Bronchus fibroblast of lung (primary cell): Measurements from ENCODE around the gene CEP350. TPM values are rescaled to one million over a fixed set of nuclear protein-coding genes. Genes with fewer than 3 reads are reported as not detected.

ENCODE experiments used
- total RNA-seq: library from RNA; depleted of rRNA; stranded (reverse); fragments of >200 nt; gene quantifications from 2 replicates; pipeline ENCODE4 v1.2.3, GENCODE V29; 2015

CEP350 gene, protein sequence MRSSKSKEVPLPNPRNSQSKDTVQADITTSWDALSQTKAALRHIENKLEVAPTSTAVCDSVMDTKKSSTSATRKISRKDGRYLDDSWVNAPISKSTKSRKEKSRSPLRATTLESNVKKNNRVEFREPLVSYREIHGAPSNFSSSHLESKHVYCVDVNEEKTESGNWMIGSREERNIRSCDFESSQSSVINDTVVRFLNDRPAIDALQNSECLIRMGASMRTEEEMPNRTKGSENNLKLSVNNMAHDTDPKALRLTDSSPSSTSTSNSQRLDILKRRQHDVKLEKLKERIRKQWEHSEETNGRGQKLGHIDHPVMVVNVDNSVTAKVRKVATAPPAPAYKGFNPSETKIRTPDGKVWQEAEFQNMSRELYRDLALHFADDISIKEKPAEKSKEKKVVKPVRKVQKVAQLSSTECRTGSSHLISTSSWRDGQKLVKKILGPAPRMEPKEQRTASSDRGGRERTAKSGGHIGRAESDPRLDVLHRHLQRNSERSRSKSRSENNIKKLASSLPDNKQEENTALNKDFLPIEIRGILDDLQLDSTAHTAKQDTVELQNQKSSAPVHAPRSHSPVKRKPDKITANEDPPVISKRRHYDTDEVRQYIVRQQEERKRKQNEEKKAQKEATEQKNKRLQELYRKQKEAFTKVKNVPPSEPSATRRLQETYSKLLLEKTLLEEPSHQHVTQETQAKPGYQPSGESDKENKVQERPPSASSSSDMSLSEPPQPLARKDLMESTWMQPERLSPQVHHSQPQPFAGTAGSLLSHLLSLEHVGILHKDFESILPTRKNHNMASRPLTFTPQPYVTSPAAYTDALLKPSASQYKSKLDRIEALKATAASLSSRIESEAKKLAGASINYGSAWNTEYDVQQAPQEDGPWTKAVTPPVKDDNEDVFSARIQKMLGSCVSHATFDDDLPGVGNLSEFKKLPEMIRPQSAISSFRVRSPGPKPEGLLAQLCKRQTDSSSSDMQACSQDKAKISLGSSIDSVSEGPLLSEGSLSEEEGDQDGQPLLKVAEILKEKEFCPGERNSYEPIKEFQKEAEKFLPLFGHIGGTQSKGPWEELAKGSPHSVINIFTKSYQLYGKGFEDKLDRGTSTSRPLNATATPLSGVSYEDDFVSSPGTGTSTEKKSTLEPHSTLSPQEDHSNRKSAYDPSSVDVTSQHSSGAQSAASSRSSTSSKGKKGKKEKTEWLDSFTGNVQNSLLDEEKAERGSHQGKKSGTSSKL (N-terminal part only)
- total RNA-seq, result 13.2 and 16.5 TPM in 2 replicates

DNA sequence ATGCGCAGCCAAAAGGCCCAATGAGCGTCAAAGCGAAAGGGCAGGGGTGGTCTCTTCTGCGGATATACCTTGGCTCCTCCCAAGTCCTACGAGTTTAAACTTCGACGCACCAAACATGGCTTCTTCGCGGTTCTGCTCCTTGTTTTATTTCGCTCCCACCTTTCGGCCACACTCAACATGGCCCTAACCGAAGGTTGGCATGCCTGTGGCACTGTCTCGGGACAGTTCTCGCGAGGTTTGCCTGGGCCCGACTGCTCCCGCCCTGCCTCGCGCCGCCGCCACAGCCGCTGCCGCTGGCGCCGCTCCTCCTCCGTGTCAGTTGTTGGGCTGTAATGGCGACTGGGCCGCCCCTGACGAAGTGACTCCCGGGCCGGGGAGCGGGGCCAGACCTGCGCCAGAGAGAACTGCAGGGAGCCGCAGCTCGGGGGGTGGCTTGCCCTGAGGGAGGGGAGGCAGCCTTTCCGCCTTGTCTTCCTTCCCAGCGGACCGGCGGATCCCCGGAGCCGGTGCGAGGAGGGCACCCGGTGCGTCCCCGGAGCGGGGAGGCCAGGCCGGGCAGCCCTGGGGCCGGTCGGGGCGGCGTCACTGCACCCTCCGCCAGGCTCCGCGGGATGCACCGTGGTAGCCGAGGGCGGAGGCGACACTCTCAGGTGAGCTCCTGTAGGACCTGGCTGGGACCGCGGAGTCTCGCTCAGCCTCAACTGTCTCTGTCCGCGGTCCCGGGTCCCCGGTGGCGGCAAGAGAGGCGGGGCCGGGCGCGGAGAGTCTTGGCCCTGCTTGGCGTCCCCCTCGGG, at the start of gene CEP350:
Gene CEP350, plus strand, starts transcription at position 318 of the 794 bp plus-strand sequence. CDS start 31,372 bp downstream, outside the sequence.

GRCh38 chr1:180154325-180155181, 199.9 kb downstream of the CEP350 start, which contains the start of gene QSOX1:
Gene QSOX1, plus strand, starts transcription at chr1:180154869. Its CDS starts 39 bp downstream, at chr1:180154908.

Other genes starting within 250 kb of the CEP350 start
- gene FAM163A, start 211.5 kb upstream of the CEP350 start, total RNA-seq, result not detected in 2 replicates
- gene TOR1AIP2, start 77.0 kb upstream of the CEP350 start, total RNA-seq, result 37.6 and 49.9 TPM in 2 replicates
- gene TOR1AIP1, start 72.5 kb upstream of the CEP350 start, total RNA-seq, result 26.6 and 30.8 TPM in 2 replicates
- 402 and 435 TPM in 2 replicates for gene QSOX1, start 200.1 kb downstream of the CEP350 start, total RNA-seq